Ovary (tissue), 9 donors: ENCODE results near the gene NRCAM. TPM values are rescaled to one million over a fixed set of nuclear protein-coding genes. Genes with fewer than 3 reads are reported as not detected.

Source experiments
- DNase-seq, 5 donors: peaks; one replicate each; pipeline ENCODE4 v3.0.0-alpha.2; 2019 to 2020
- H3K27ac ChIP-seq, 2 donors: fragments of 200-600 bp; one replicate each; pipeline versions ENCODE4 v1.5.1 to v1.8.0; 2019 to 2022
- H3K27me3 ChIP-seq: fragments of 200-600 bp; one replicate; pipeline ENCODE4 v1.8.0; 2022
- H3K36me3 ChIP-seq: fragments of 200-600 bp; sonication (generic); one replicate; pipeline ENCODE4 v1.5.1; 2019
- H3K4me1 ChIP-seq: one replicate; pipeline ENCODE4 v1.8.1; 2013; ENCODE audit warnings: mild to moderate bottlenecking, moderate library complexity; ENCODE audit not compliant: insufficient read depth
- H3K4me3 ChIP-seq: fragments of 200-600 bp; sonication (generic); one replicate; pipeline ENCODE4 v1.5.1; 2017
- H3K9me3 ChIP-seq, 2 donors: fragments of 200-600 bp in 1 of 2; sonication (generic) in 1 of 2; one replicate each; pipeline versions ENCODE4 v1.5.1 to v1.8.1; 2013 to 2019; ENCODE audit warnings: mild to moderate bottlenecking in 1 of 2, moderate library complexity in 1 of 2
- CTCF ChIP-seq, 3 donors: fragments of 450-650 bp in 2 of 3; fragments of 200-600 bp in 1 of 3; IDR thresholded peaks; one replicate each; pipeline versions ENCODE4 v1.5.1 to v1.8.0; 2016 to 2022; ENCODE audit warnings: antibody characterized with exemption in 3 of 3, mild to moderate bottlenecking in 1 of 3
- EP300 ChIP-seq: sonication (generic); formaldehyde crosslinking; IDR thresholded peaks from one replicate; pipeline ENCODE4 v1.6.1; 2017; ENCODE audit warnings: antibody characterized with exemption
- POLR2A ChIP-seq: fragments of 450-650 bp; IDR thresholded peaks from one replicate; pipeline ENCODE4 v1.6.1; 2017; ENCODE audit warnings: antibody characterized with exemption, mild to moderate bottlenecking, moderate library complexity
- WGBS, 3 donors: extraction: QIAGEN DNeasy Blood & Tissue Kit in 1 of 3; methylation state at CpG; one replicate each; pipeline versions ENCODE4 v1.1.5 to v1.1.7; 2013 to 2017; 5-methylcytosine and 5-hydroxymethylcytosine counted together
- intact Hi-C, 4 donors: fragments of 100-400 bp; cut with DNase I; formaldehyde crosslinking; loops; one replicate each; pipeline versions ENCODE4 v1.11.0 to v1.15.1; 2022 to 2023
- polyA plus RNA-seq, 2 donors: library from polyadenylated mRNA; stranded (reverse); fragments of 200-250 nt in 1 of 2; fragments of 350-450 nt in 1 of 2; fragmentation: Illumina TruSeq in 1 of 2; extraction: RNeasy Lipid Tissue Mini Kit (QIAGEN cat#74804) in 1 of 2; gene quantifications; one replicate each; pipeline ENCODE4 v1.2.3, GENCODE V29; 2013 to 2014
- total RNA-seq, 7 donors: library from RNA; depleted of rRNA in 2 of 7; stranded (reverse); fragments of >200 nt in 2 of 7; fragmentation: NEBNext Ultra II Directional in 3 of 7; extraction: Animal tissue kit (Norgen Biotek cat#: 25700) in 3 of 7; gene quantifications; one replicate each; pipeline versions ENCODE4 v1.1.0 to v1.2.4, GENCODE V29; 2016 to 2023
- donor health status: DM: no; HTN: no; CAD: no; lungs with moderate emphysema.
- donor health status: DM: no; HTN: no; CAD: no.
- donor health status: Bipolar disorder and iron deficiency.
- donor health status: DM: yes; HTN: yes; CAD: no.
- donor health status: DM: no; HTN: no; CAD: no.
- donor health status: DM: yes; HTN: yes; CAD: no.

NRCAM gene
- total and polyA plus RNA-seq, 9 donors = 0.61 to 14.8 (median 2.8) TPM

GRCh38 chr7:108313086-108313485 lies 143.2 kb downstream of the NRCAM start:
- H3K27me3 ChIP-seq = no peaks in the 10 kb centered on the region
- H3K27ac ChIP-seq = no peak overlapping the region
- H3K36me3 ChIP-seq = no peaks in the 10 kb centered on the region
- intact Hi-C loops = no loop called here
- WGBS, 3 donors = 5 to 18% (median 14%) methylated on average over 3 of the region's 3 CpGs
- TF ChIP-seq POLR2A (no peak), CTCF (IDR thresholded peaks at IDR 0.05) (no peak)
- H3K4me3 ChIP-seq = no peak overlapping the region
- no peak for DNase-seq
- no peaks in the 10 kb centered on the region for H3K4me1 ChIP-seq
- H3K9me3 ChIP-seq = no peaks in the 10 kb centered on the region

- Histone ChIP-seq H3K27me3 (no peaks in the 10 kb centered on the region), H3K4me3 (no peak overlapping the region), H3K4me1 (no peaks in the 10 kb centered on the region), H3K9me3 (no peaks in the 10 kb centered on the region), H3K27ac (no peak overlapping the region), H3K36me3 (no peaks in the 10 kb centered on the region)
- DNase-seq = no peak
- WGBS, 3 donors = 96 to 99% (median 98%) methylated on average over 3 of the region's 3 CpGs
- intact Hi-C loops = no loop called here
- no peak for TF ChIP-seq CTCF (IDR thresholded peaks at IDR 0.05)
- no peak for TF ChIP-seq POLR2A
- TF ChIP-seq EP300 = no peak
Observed at GRCh38 chr7:108311446-108312168, 144.6 kb downstream of the NRCAM start.

- no peak for TF ChIP-seq EP300
- no peak for TF ChIP-seq CTCF (IDR thresholded peaks at IDR 0.05)
- TF ChIP-seq POLR2A = no peak
- Histone ChIP-seq H3K4me3 (no peak overlapping the region), H3K27me3 (no peaks in the 10 kb centered on the region), H3K4me1 (no peaks in the 10 kb centered on the region), H3K9me3 (no peaks in the 10 kb centered on the region), H3K27ac (no peak overlapping the region), H3K36me3 (no peaks in the 10 kb centered on the region)
- 29 to 35% (median 33%) methylated on average over 2 of the region's 2 CpGs for WGBS, 3 donors
- DNase-seq = no peak
- intact Hi-C loops = no loop called here
Observed at GRCh38 chr7:108310351-108310750, 145.9 kb downstream of the NRCAM start.

GRCh38 chr7:108308903-108309302 lies 147.3 kb downstream of the NRCAM start:
- Histone ChIP-seq H3K27me3 (no peaks in the 10 kb centered on the region), H3K27ac (no peak overlapping the region), H3K9me3 (no peaks in the 10 kb centered on the region), H3K36me3 (no peaks in the 10 kb centered on the region), H3K4me1 (no peaks in the 10 kb centered on the region), H3K4me3 (no peak overlapping the region)
- intact Hi-C loops = no loop called here
- 42 to 58% (median 57%) methylated on average over 2 of the region's 2 CpGs for whole genome bisulfite sequencing, 3 donors
- no peak for DNase-seq
- TF ChIP-seq CTCF (IDR thresholded peaks at IDR 0.05) (no peak), EP300 (no peak), POLR2A (no peak)
